GM23248 (cell line): ENCODE measurements around the gene MAP3K7CL. TPM values are rescaled to one million over a fixed set of nuclear protein-coding genes. Genes with fewer than 3 reads are reported as not detected.

Source experiments
- DNase-seq: peaks from one replicate; pipeline ENCODE4 v3.0.0-alpha.2; 2015
- H2AFZ ChIP-seq: fragments of 200-600 bp; sonication (generic); 2 replicates; pipeline ENCODE4 v1.6.1; 2016; ENCODE audit warnings: antibody characterized with exemption
- H3F3A ChIP-seq: fragments of 200-600 bp; sonication (generic); 2 replicates; pipeline ENCODE4 v1.6.1; 2016; ENCODE audit warnings: mild to moderate bottlenecking, antibody characterized with exemption, mixed run types; ENCODE audit not compliant: insufficient read depth
- H3K27ac ChIP-seq: fragments of 200-600 bp; sonication (generic); 2 replicates; pipeline ENCODE4 v1.5.1; 2016; ENCODE audit warnings: mild to moderate bottlenecking
- H3K27me3 ChIP-seq: fragments of 200-600 bp; sonication (generic); replicated peaks from 2 replicates; pipeline ENCODE4 v1.6.1; 2016; ENCODE audit warnings: mild to moderate bottlenecking; ENCODE audit not compliant: insufficient read depth
- H3K36me3 ChIP-seq: fragments of 200-600 bp; sonication (generic); 2 replicates; pipeline ENCODE4 v1.6.1; 2016; ENCODE audit warnings: low read depth, mild to moderate bottlenecking
- H3K4me1 ChIP-seq: fragments of 200-600 bp; sonication (generic); 2 replicates; pipeline ENCODE4 v1.6.1; 2016; ENCODE audit warnings: mild to moderate bottlenecking; ENCODE audit not compliant: insufficient read depth
- H3K4me2 ChIP-seq: fragments of 200-600 bp; sonication (generic); one replicate; pipeline ENCODE4 v1.6.1; 2016; ENCODE audit warnings: mild to moderate bottlenecking; ENCODE audit not compliant: unreplicated experiment
- H3K4me3 ChIP-seq: fragments of 200-600 bp; sonication (generic); 2 replicates; pipeline ENCODE4 v1.5.1; 2016; ENCODE audit warnings: mild to moderate bottlenecking
- H3K79me2 ChIP-seq: fragments of 200-600 bp; sonication (generic); 2 replicates; pipeline ENCODE4 v1.6.1; 2016; ENCODE audit warnings: mild to moderate bottlenecking; ENCODE audit not compliant: insufficient read depth
- H3K9ac ChIP-seq: fragments of 200-600 bp; sonication (generic); 2 replicates; pipeline ENCODE4 v1.6.1; 2016; ENCODE audit warnings: mild to moderate bottlenecking
- H3K9me2 ChIP-seq: fragments of 200-600 bp; sonication (generic); 2 replicates; pipeline ENCODE4 v1.6.1; 2016; ENCODE audit warnings: mixed run types, mild to moderate bottlenecking, moderate library complexity; ENCODE audit not compliant: insufficient read depth
- H3K9me3 ChIP-seq: fragments of 200-600 bp; sonication (generic); one replicate; pipeline ENCODE4 v1.6.1; 2017; ENCODE audit warnings: low read depth
- H4K20me1 ChIP-seq: fragments of 200-600 bp; sonication (generic); 2 replicates; pipeline ENCODE4 v1.6.0; 2016; ENCODE audit not compliant: insufficient read depth
- EZH2 ChIP-seq: fragments of 200-600 bp; sonication (generic); IDR thresholded peaks from 2 replicates; pipeline ENCODE4 v1.6.1; 2018; ENCODE audit warnings: antibody characterized with exemption, mild to moderate bottlenecking; ENCODE audit not compliant: insufficient read depth, poor library complexity, severe bottlenecking
- EZH2phosphoT487 ChIP-seq: fragments of 200-600 bp; sonication (generic); IDR thresholded peaks from 2 replicates; pipeline ENCODE4 v1.6.1; 2018; ENCODE audit warnings: antibody characterized with exemption, moderate library complexity, mild to moderate bottlenecking, low read depth; ENCODE audit not compliant: insufficient read depth
- WGBS, 2 experiments: methylation state at CpG; one replicate each; pipeline ENCODE4 v1.1.6; 2015 to 2017; ENCODE audit warnings: low lambda C conversion rate in 2 of 2, low coverage in 1 of 2; ENCODE audit errors: missing lambda C conversion rate in 2 of 2; 5-methylcytosine and 5-hydroxymethylcytosine counted together
- in situ Hi-C: fragments of 300-500 bp; cut with MboI; formaldehyde crosslinking; loops from 2 replicates; pipeline ENCODE4 v1.15.0; 2020
- polyA plus RNA-seq: library from polyadenylated mRNA; unstranded; fragments of >200 nt; fragmentation: Nextera tagmentation; extraction: Ambion mirVana; gene quantifications from 2 replicates; pipeline ENCODE4 v1.2.1, GENCODE V29; 2016
- total RNA-seq: library from RNA; depleted of rRNA; stranded (reverse); fragments of >200 nt; shearing (Covaris generic); gene quantifications from 2 replicates; pipeline ENCODE4 v1.2.3, GENCODE V29; 2014

MAP3K7CL gene
- total and polyA plus RNA-seq, 2 experiments from 2014 or later, result 14.8 to 34.3 TPM

- H3K36me3 ChIP-seq, result no peaks in the 10 kb centered on the region
- no peaks in the 10 kb centered on the region for H3K9me2 ChIP-seq
- H4K20me1 ChIP-seq, result no peaks in the 10 kb centered on the region
- no peak overlapping the region for H3K4me2 ChIP-seq
- H3K4me3 ChIP-seq, result no peak overlapping the region
- in situ Hi-C loops, result no loop called here
- H3K9ac ChIP-seq, result no peak overlapping the region
- 94 to 100% methylated on average over 3 of the region's 3 CpGs for WGBS, 2 experiments
- H2AFZ ChIP-seq, result no peak overlapping the region
- H3K27me3 ChIP-seq, result no peaks in the 10 kb centered on the region
- peaks cover under 1% of the 10 kb centered on the region for H3K9me3 ChIP-seq
- no peaks in the 10 kb centered on the region for H3K79me2 ChIP-seq
- peaks cover 24% of the 10 kb centered on the region for H3K4me1 ChIP-seq
- no peak for TF ChIP-seq EZH2phosphoT487
- no peak for TF ChIP-seq EZH2
- DNase-seq, result no peak
- H3K27ac ChIP-seq, result no peak overlapping the region
- peaks cover 30% of the 10 kb centered on the region for H3F3A ChIP-seq
Measured at GRCh38 chr21:29205988-29206387, 75.5 kb downstream of the MAP3K7CL start.

GRCh38 chr21:29206445-29206844, 76.0 kb downstream of the MAP3K7CL start:
- no peaks in the 10 kb centered on the region for H4K20me1 ChIP-seq
- in situ Hi-C loops, result no loop called here
- H3K4me3 ChIP-seq, result no peak overlapping the region
- H3K27ac ChIP-seq, result no peak overlapping the region
- H3K36me3 ChIP-seq, result no peaks in the 10 kb centered on the region
- peaks cover 24% of the 10 kb centered on the region for H3K4me1 ChIP-seq
- H3K9ac ChIP-seq, result no peak overlapping the region
- no peaks in the 10 kb centered on the region for H3K9me2 ChIP-seq
- no peak overlapping the region for H2AFZ ChIP-seq
- TF ChIP-seq EZH2phosphoT487 (no peak), EZH2 (no peak)
- no peaks in the 10 kb centered on the region for H3K27me3 ChIP-seq
- H3K4me2 ChIP-seq, result no peak overlapping the region
- WGBS, 2 experiments, result 98 to 99% methylated on average over 4 of the region's 4 CpGs
- H3K79me2 ChIP-seq, result no peaks in the 10 kb centered on the region
- H3K9me3 ChIP-seq, result no peaks in the 10 kb centered on the region
- peaks cover 30% of the 10 kb centered on the region for H3F3A ChIP-seq
- DNase-seq, result no peak

- Histone ChIP-seq H2AFZ (no peak overlapping the region), H3K9me3 (no peaks in the 10 kb centered on the region), H3K36me3 (no peaks in the 10 kb centered on the region), H4K20me1 (no peaks in the 10 kb centered on the region), H3K4me1 (peaks cover 24% of the 10 kb centered on the region), H3K9ac (no peak overlapping the region), H3K27me3 (no peaks in the 10 kb centered on the region), H3K4me2 (no peak overlapping the region), H3K9me2 (no peaks in the 10 kb centered on the region), H3F3A (peaks cover 30% of the 10 kb centered on the region), H3K79me2 (no peaks in the 10 kb centered on the region), H3K27ac (no peak overlapping the region), H3K4me3 (no peak overlapping the region)
- 98 to 100% methylated on average over 3 of the region's 3 CpGs for WGBS, 2 experiments
- TF ChIP-seq EZH2phosphoT487, result no peak
- TF ChIP-seq EZH2, result no peak
- in situ Hi-C loops, result no loop called here
- DNase-seq, result no peak
Measured at GRCh38 chr21:29207201-29207600, 76.8 kb downstream of the MAP3K7CL start.

GRCh38 chr21:29208044-29208681, 77.7 kb downstream of the MAP3K7CL start:
- H3K4me2 ChIP-seq, result peak overlapping the region; percentile 68
- H3K9me3 ChIP-seq, result no peaks in the 10 kb centered on the region
- DNase-seq, result no peak
- H3K4me3 ChIP-seq, result peak overlapping the region; percentile 49
- peaks cover 30% of the 10 kb centered on the region for H3F3A ChIP-seq
- no peaks in the 10 kb centered on the region for H3K27me3 ChIP-seq
- 51 to 52% methylated on average over 9 of the region's 9 CpGs for WGBS, 2 experiments
- no peaks in the 10 kb centered on the region for H3K36me3 ChIP-seq
- H2AFZ ChIP-seq, result peak overlapping the region; percentile 31; the same call in 1 of the 2 replicates
- H4K20me1 ChIP-seq, result no peaks in the 10 kb centered on the region
- in situ Hi-C loops, result no loop called here
- peak overlapping the region; percentile 67 for H3K9ac ChIP-seq
- H3K4me1 ChIP-seq, result peaks cover 24% of the 10 kb centered on the region
- TF ChIP-seq EZH2phosphoT487 (no peak), EZH2 (no peak)
- H3K79me2 ChIP-seq, result no peaks in the 10 kb centered on the region
- peak overlapping the region; percentile 90 for H3K27ac ChIP-seq
- no peaks in the 10 kb centered on the region for H3K9me2 ChIP-seq

- Histone ChIP-seq H3K4me3 (peak overlapping the region; percentile 49), H3K4me2 (peak overlapping the region; percentile 68), H4K20me1 (no peaks in the 10 kb centered on the region), H3F3A (peaks cover 30% of the 10 kb centered on the region), H3K79me2 (no peaks in the 10 kb centered on the region), H3K27me3 (no peaks in the 10 kb centered on the region), H3K4me1 (peaks cover 24% of the 10 kb centered on the region), H3K36me3 (no peaks in the 10 kb centered on the region), H3K9me3 (no peaks in the 10 kb centered on the region), H2AFZ (peak overlapping the region; percentile 31; the same call in 1 of the 2 replicates), H3K27ac (peak overlapping the region; percentile 90), H3K9ac (peak overlapping the region; percentile 67), H3K9me2 (no peaks in the 10 kb centered on the region)
- in situ Hi-C loops, result no loop called here
- WGBS, 2 experiments, result 0% methylated on average over 1 of the region's 1 CpG
- TF ChIP-seq EZH2phosphoT487 (0 out of 2 replicates have a peak, but pooled peaks have one; percentile 45), EZH2 (no peak)
- peak; percentile 91 for DNase-seq
Measured at GRCh38 chr21:29208682-29209059, 78.2 kb downstream of the MAP3K7CL start.
